ENCODE results near the gene IFNAR2.

Gene IFNAR2

GRCh38 chr21:33206771-33207281 lies 22.9 kb upstream of the IFNAR2 start:
- no peaks in the 10 kb centered on the region for H3K4me1 ChIP-seq (ENCODE audit: insufficient read depth, insufficient read length)

GRCh38 chr21:33207449-33208149 lies 22.1 kb upstream of the IFNAR2 start:
- no peak for DNase-seq (ENCODE audit: low read depth, low spot score)
- no peaks in the 10 kb centered on the region for H3K36me3 ChIP-seq (ENCODE audit: insufficient read depth, insufficient read length, low read length)
- no peaks in the 10 kb centered on the region for H3K27me3 ChIP-seq (ENCODE audit: insufficient read depth, insufficient read length)
- H3K4me3 ChIP-seq (ENCODE audit: insufficient read length, low read depth) = no peak overlapping the region
- H3K4me1 ChIP-seq (ENCODE audit: insufficient read depth, insufficient read length) = no peaks in the 10 kb centered on the region
- no peak for TF ChIP-seq ZNF274 (IDR thresholded peaks at IDR 0.05; ENCODE audit: low read depth, low read length)
- TF ChIP-seq SUZ12 (IDR thresholded peaks at IDR 0.05; ENCODE audit: extremely low read depth, insufficient read depth, insufficient read length) = no peak
- no peak for TF ChIP-seq YY1 (IDR thresholded peaks at IDR 0.05; ENCODE audit: insufficient read depth, insufficient read length)
- H3K9ac ChIP-seq (ENCODE audit: insufficient read length, low read depth) = no peak overlapping the region
- peaks cover 25% of the 10 kb centered on the region for H3K9me3 ChIP-seq (ENCODE audit: insufficient read depth, low read length)

More at GRCh38 chr21:33206771-33207281, 22.9 kb upstream of the IFNAR2 start:
- TF ChIP-seq ZNF274 (IDR thresholded peaks at IDR 0.05; ENCODE audit: low read depth, low read length) (no peak), YY1 (IDR thresholded peaks at IDR 0.05; ENCODE audit: insufficient read depth, insufficient read length) (no peak), SUZ12 (IDR thresholded peaks at IDR 0.05; ENCODE audit: extremely low read depth, insufficient read depth, insufficient read length) (no peak)
- H3K4me3 ChIP-seq (ENCODE audit: insufficient read length, low read depth) = no peak overlapping the region
- no peaks in the 10 kb centered on the region for H3K27me3 ChIP-seq (ENCODE audit: insufficient read depth, insufficient read length)
- H3K9ac ChIP-seq (ENCODE audit: insufficient read length, low read depth) = no peak overlapping the region
- no peaks in the 10 kb centered on the region for H3K36me3 ChIP-seq (ENCODE audit: insufficient read depth, insufficient read length, low read length)
- no peak for DNase-seq (ENCODE audit: low read depth, low spot score)
- H3K9me3 ChIP-seq (ENCODE audit: insufficient read depth, low read length) = peaks cover 25% of the 10 kb centered on the region

- H3K4me1 ChIP-seq (ENCODE audit: insufficient read depth, insufficient read length) = no peaks in the 10 kb centered on the region
Measured at GRCh38 chr21:33208534-33208933, 21.2 kb upstream of the IFNAR2 start.

GRCh38 chr21:33211305-33211704 lies 18.4 kb upstream of the IFNAR2 start:
- Histone ChIP-seq H3K36me3 (ENCODE audit: insufficient read depth, insufficient read length, low read length) (no peaks in the 10 kb centered on the region), H3K4me3 (ENCODE audit: insufficient read length, low read depth) (no peak overlapping the region), H3K4me1 (ENCODE audit: insufficient read depth, insufficient read length) (no peaks in the 10 kb centered on the region), H3K27me3 (ENCODE audit: insufficient read depth, insufficient read length) (no peaks in the 10 kb centered on the region), H3K9me3 (ENCODE audit: insufficient read depth, low read length) (peaks cover 28% of the 10 kb centered on the region), H3K9ac (ENCODE audit: insufficient read length, low read depth) (no peak overlapping the region)
- no peak for TF ChIP-seq ZNF274 (IDR thresholded peaks at IDR 0.05; ENCODE audit: low read depth, low read length)
- DNase-seq (ENCODE audit: low read depth, low spot score) = no peak

More at GRCh38 chr21:33208534-33208933, 21.2 kb upstream of the IFNAR2 start:
- Histone ChIP-seq H3K9ac (ENCODE audit: insufficient read length, low read depth) (no peak overlapping the region), H3K4me3 (ENCODE audit: insufficient read length, low read depth) (no peak overlapping the region), H3K27me3 (ENCODE audit: insufficient read depth, insufficient read length) (no peaks in the 10 kb centered on the region), H3K9me3 (ENCODE audit: insufficient read depth, low read length) (peaks cover 25% of the 10 kb centered on the region), H3K36me3 (ENCODE audit: insufficient read depth, insufficient read length, low read length) (no peaks in the 10 kb centered on the region)
- DNase-seq (ENCODE audit: low read depth, low spot score) = no peak
- TF ChIP-seq SUZ12 (IDR thresholded peaks at IDR 0.05; ENCODE audit: extremely low read depth, insufficient read depth, insufficient read length) (no peak), YY1 (IDR thresholded peaks at IDR 0.05; ENCODE audit: insufficient read depth, insufficient read length) (no peak), ZNF274 (IDR thresholded peaks at IDR 0.05; ENCODE audit: low read depth, low read length) (no peak)

GRCh38 chr21:33211732-33212131 lies 18.0 kb upstream of the IFNAR2 start:
- Histone ChIP-seq H3K4me3 (ENCODE audit: insufficient read length, low read depth) (no peak overlapping the region), H3K27me3 (ENCODE audit: insufficient read depth, insufficient read length) (no peaks in the 10 kb centered on the region), H3K36me3 (ENCODE audit: insufficient read depth, insufficient read length, low read length) (no peaks in the 10 kb centered on the region), H3K9ac (ENCODE audit: insufficient read length, low read depth) (no peak overlapping the region), H3K9me3 (ENCODE audit: insufficient read depth, low read length) (peaks cover 28% of the 10 kb centered on the region), H3K4me1 (ENCODE audit: insufficient read depth, insufficient read length) (no peaks in the 10 kb centered on the region)
- DNase-seq (ENCODE audit: low read depth, low spot score) = no peak
- TF ChIP-seq YY1 (IDR thresholded peaks at IDR 0.05; ENCODE audit: insufficient read depth, insufficient read length) (no peak), SUZ12 (IDR thresholded peaks at IDR 0.05; ENCODE audit: extremely low read depth, insufficient read depth, insufficient read length) (no peak), ZNF274 (IDR thresholded peaks at IDR 0.05; ENCODE audit: low read depth, low read length) (no peak)

GRCh38 chr21:33212159-33212851 lies 17.4 kb upstream of the IFNAR2 start:
- H3K9ac ChIP-seq (ENCODE audit: insufficient read length, low read depth) = no peak overlapping the region
- no peak for DNase-seq (ENCODE audit: low read depth, low spot score)
- no peaks in the 10 kb centered on the region for H3K4me1 ChIP-seq (ENCODE audit: insufficient read depth, insufficient read length)
- H3K4me3 ChIP-seq (ENCODE audit: insufficient read length, low read depth) = no peak overlapping the region
- peaks cover 25% of the 10 kb centered on the region for H3K9me3 ChIP-seq (ENCODE audit: insufficient read depth, low read length)
- no peaks in the 10 kb centered on the region for H3K36me3 ChIP-seq (ENCODE audit: insufficient read depth, insufficient read length, low read length)
- H3K27me3 ChIP-seq (ENCODE audit: insufficient read depth, insufficient read length) = no peaks in the 10 kb centered on the region
- TF ChIP-seq SUZ12 (IDR thresholded peaks at IDR 0.05; ENCODE audit: extremely low read depth, insufficient read depth, insufficient read length) (no peak), ZNF274 (IDR thresholded peaks at IDR 0.05; ENCODE audit: low read depth, low read length) (no peak), YY1 (IDR thresholded peaks at IDR 0.05; ENCODE audit: insufficient read depth, insufficient read length) (no peak)

- Histone ChIP-seq H3K4me3 (ENCODE audit: insufficient read length, low read depth) (no peak overlapping the region), H3K27me3 (ENCODE audit: insufficient read depth, insufficient read length) (no peaks in the 10 kb centered on the region), H3K4me1 (ENCODE audit: insufficient read depth, insufficient read length) (no peaks in the 10 kb centered on the region), H3K9ac (ENCODE audit: insufficient read length, low read depth) (no peak overlapping the region), H3K9me3 (ENCODE audit: insufficient read depth, low read length) (peaks cover 8% of the 10 kb centered on the region; the same call in 1 of the 2 replicates), H3K36me3 (ENCODE audit: insufficient read depth, insufficient read length, low read length) (no peaks in the 10 kb centered on the region)
- TF ChIP-seq SUZ12 (IDR thresholded peaks at IDR 0.05; ENCODE audit: extremely low read depth, insufficient read depth, insufficient read length) = no peak
- TF ChIP-seq YY1 (IDR thresholded peaks at IDR 0.05; ENCODE audit: insufficient read depth, insufficient read length) = no peak
- no peak for TF ChIP-seq ZNF274 (IDR thresholded peaks at IDR 0.05; ENCODE audit: low read depth, low read length)
- DNase-seq (ENCODE audit: low read depth, low spot score) = no peak
Measured at GRCh38 chr21:33214056-33214455, 15.7 kb upstream of the IFNAR2 start.

All from NT2/D1 (cell line).